HEK293 (cell line): Measurements from ENCODE around the gene RHOBTB3.

Experiments
- CTCF ChIA-PET: fragments of 350-600 bp; formaldehyde crosslinking; extraction: SDS; loops from one replicate; lab custom pipeline; 2021; ENCODE audit warnings: antibody characterized with exemption; lab: Yijun Ruan, JAX
- POLR2A ChIA-PET: fragments of 300-600 bp; formaldehyde crosslinking; extraction: SDS; loops from one replicate; lab custom pipeline; 2020; ENCODE audit warnings: antibody characterized with exemption, inconsistent platforms; lab: Yijun Ruan, JAX
- H3K27ac ChIP-seq: fragments of 200-500 bp; sonication (Bioruptor generic); 2 replicates; pipeline ENCODE4 v1.5.1; 2014; ENCODE audit warnings: low read depth, low read length, control low read depth, inconsistent platforms; ENCODE audit errors: extremely low read depth
- H3K36me3 ChIP-seq, 2 experiments: fragments of 200-500 bp in 1 of 2; sonication (Bioruptor generic) in 1 of 2; 1 replicate in 1 of 2; 2 replicates in 1 of 2; pipeline ENCODE4 v1.5.1; 2014 to 2017; ENCODE audit warnings: inconsistent platforms in 2 of 2, low read length in 2 of 2; ENCODE audit not compliant: control insufficient read depth in 2 of 2, insufficient read depth in 1 of 2
- H3K4me1 ChIP-seq: fragments of 200-500 bp; sonication (Bioruptor generic); 2 replicates; pipeline ENCODE4 v1.5.1; 2014; ENCODE audit warnings: mild to moderate bottlenecking, low read length, inconsistent platforms; ENCODE audit not compliant: control insufficient read depth, insufficient read depth
- H3K4me3 ChIP-seq: 2 replicates; pipeline ENCODE4 v1.5.1; 2011; ENCODE audit warnings: low read depth, mild to moderate bottlenecking, control low read depth, low read length, moderate library complexity
- H3K9me3 ChIP-seq: fragments of 200-500 bp; sonication (Bioruptor generic); 2 replicates; pipeline ENCODE4 v1.5.1; 2014; ENCODE audit warnings: low read depth, low read length, inconsistent platforms; ENCODE audit not compliant: control insufficient read depth, insufficient read depth
- BCL11B ChIP-seq: fragments of 450-650 bp; formaldehyde crosslinking; IDR thresholded peaks from 2 replicates; pipeline ENCODE4 v1.5.1; 2016; ENCODE audit warnings: low read depth, missing biosample characterization, missing genetic modification characterization
- KLF1 ChIP-seq: fragments of 450-650 bp; formaldehyde crosslinking; IDR thresholded peaks from 2 replicates; pipeline ENCODE4 v1.5.1; 2016; ENCODE audit warnings: missing biosample characterization, missing genetic modification characterization
- RBAK ChIP-seq: fragments of 450-650 bp; formaldehyde crosslinking; IDR thresholded peaks from 2 replicates; pipeline ENCODE4 v1.5.1; 2016; ENCODE audit warnings: missing biosample characterization, missing genetic modification characterization
- SETDB1 ChIP-seq: IDR thresholded peaks from one replicate; pipeline ENCODE4 v1.6.1; 2017; ENCODE audit warnings: mild to moderate bottlenecking, low read length, moderate library complexity, mixed read lengths; ENCODE audit not compliant: insufficient read length
- SP2 ChIP-seq: fragments of 450-650 bp; formaldehyde crosslinking; IDR thresholded peaks from 2 replicates; pipeline ENCODE4 v1.5.1; 2016; ENCODE audit warnings: missing biosample characterization, missing genetic modification characterization
- YY2 ChIP-seq: fragments of 450-650 bp; formaldehyde crosslinking; IDR thresholded peaks from 2 replicates; pipeline ENCODE4 v1.5.1; 2016; ENCODE audit warnings: missing biosample characterization, missing genetic modification characterization
- ZBTB49 ChIP-seq: fragments of 450-650 bp; formaldehyde crosslinking; IDR thresholded peaks from 2 replicates; pipeline ENCODE4 v1.5.1; 2016; ENCODE audit warnings: missing biosample characterization, missing genetic modification characterization, low read depth
- ZNF121 ChIP-seq: fragments of 450-650 bp; formaldehyde crosslinking; IDR thresholded peaks from 2 replicates; pipeline ENCODE4 v1.5.1; 2016; ENCODE audit warnings: missing biosample characterization, missing genetic modification characterization
- ZNF146 ChIP-seq: fragments of 450-650 bp; formaldehyde crosslinking; IDR thresholded peaks from 2 replicates; pipeline ENCODE4 v1.5.1; 2016; ENCODE audit warnings: missing biosample characterization, missing genetic modification characterization
- ZNF148 ChIP-seq: fragments of 450-650 bp; formaldehyde crosslinking; IDR thresholded peaks from 2 replicates; pipeline ENCODE4 v1.5.0; 2017; ENCODE audit warnings: missing biosample characterization, missing genetic modification characterization, borderline replicate concordance
- ZNF174 ChIP-seq: fragments of 450-650 bp; formaldehyde crosslinking; IDR thresholded peaks from 2 replicates; pipeline ENCODE4 v1.5.0; 2017; ENCODE audit warnings: missing biosample characterization, mild to moderate bottlenecking, missing genetic modification characterization
- ZNF341 ChIP-seq: fragments of 450-650 bp; formaldehyde crosslinking; IDR thresholded peaks from 2 replicates; pipeline ENCODE4; 2016; ENCODE audit warnings: low read depth, missing biosample characterization, missing genetic modification characterization
- ZNF350 ChIP-seq: fragments of 450-650 bp; formaldehyde crosslinking; IDR thresholded peaks from 2 replicates; pipeline ENCODE4 v1.5.0; 2017; ENCODE audit warnings: missing biosample characterization, mild to moderate bottlenecking, missing genetic modification characterization
- ZNF398 ChIP-seq: fragments of 450-650 bp; formaldehyde crosslinking; IDR thresholded peaks from 2 replicates; pipeline ENCODE4 v1.5.1; 2017; ENCODE audit warnings: missing biosample characterization, missing genetic modification characterization
- ZNF426 ChIP-seq: fragments of 450-650 bp; formaldehyde crosslinking; IDR thresholded peaks from 2 replicates; pipeline ENCODE4 v1.5.1; 2017; ENCODE audit warnings: missing biosample characterization, missing genetic modification characterization, mild to moderate bottlenecking, inconsistent platforms, moderate library complexity
- ZNF510 ChIP-seq: fragments of 450-650 bp; formaldehyde crosslinking; IDR thresholded peaks from 2 replicates; pipeline ENCODE4 v1.5.1; 2018; ENCODE audit warnings: mild to moderate bottlenecking, missing genetic modification characterization, missing biosample characterization; ENCODE audit not compliant: insufficient replicate concordance
- ZNF521 ChIP-seq: fragments of 450-650 bp; formaldehyde crosslinking; IDR thresholded peaks from 2 replicates; pipeline ENCODE4 v1.5.1; 2017; ENCODE audit warnings: missing biosample characterization, mild to moderate bottlenecking, missing genetic modification characterization
- ZNF558 ChIP-seq: fragments of 450-650 bp; formaldehyde crosslinking; IDR thresholded peaks from 2 replicates; pipeline ENCODE4 v1.5.1; 2016; ENCODE audit warnings: missing biosample characterization, missing genetic modification characterization
- ZNF571 ChIP-seq: fragments of 450-650 bp; formaldehyde crosslinking; IDR thresholded peaks from 2 replicates; pipeline ENCODE4 v1.5.0; 2017; ENCODE audit warnings: missing biosample characterization, missing genetic modification characterization
- ZNF629 ChIP-seq: fragments of 450-650 bp; formaldehyde crosslinking; IDR thresholded peaks from 2 replicates; pipeline ENCODE4 v1.5.1; 2017; ENCODE audit warnings: missing biosample characterization, missing genetic modification characterization
- ZNF639 ChIP-seq: fragments of 450-650 bp; formaldehyde crosslinking; IDR thresholded peaks from 2 replicates; pipeline ENCODE4 v1.5.1; 2016; ENCODE audit warnings: missing biosample characterization, missing genetic modification characterization
- ZNF645 ChIP-seq: fragments of 450-650 bp; formaldehyde crosslinking; IDR thresholded peaks from 2 replicates; pipeline ENCODE4; 2016; ENCODE audit warnings: missing biosample characterization, missing genetic modification characterization
- ZNF654 ChIP-seq: fragments of 450-650 bp; formaldehyde crosslinking; IDR thresholded peaks from 2 replicates; pipeline ENCODE4 v1.5.1; 2016; ENCODE audit warnings: low read depth, missing biosample characterization, missing genetic modification characterization
- ZNF677 ChIP-seq: fragments of 450-650 bp; IDR thresholded peaks from 2 replicates; pipeline ENCODE4 v1.5.0; 2018; ENCODE audit warnings: missing biosample characterization, mild to moderate bottlenecking, missing genetic modification characterization, moderate library complexity
- ZNF747 ChIP-seq: fragments of 450-650 bp; formaldehyde crosslinking; IDR thresholded peaks from 2 replicates; pipeline ENCODE4 v1.5.1; 2016; ENCODE audit warnings: missing biosample characterization, missing genetic modification characterization
- ZNF777 ChIP-seq: fragments of 450-650 bp; formaldehyde crosslinking; IDR thresholded peaks from 2 replicates; pipeline ENCODE4 v1.5.1; 2017; ENCODE audit warnings: missing biosample characterization, missing genetic modification characterization, borderline replicate concordance

RHOBTB3 gene

GRCh38 chr5:95682891-95683290, 48.2 kb upstream of the RHOBTB3 start, which contains the start of gene SPATA9:
SPATA9 (minus strand) TSS chr5:95682991; CDS start chr5:95682854, 137 bp downstream.
- no peak within 1 kb of the TSS for H3K4me3 ChIP-seq
- no peak within 1 kb of the TSS for H3K27ac ChIP-seq
- H3K36me3 ChIP-seq, result no peaks in the 10 kb centered on the region
- no peaks in the 10 kb centered on the region for H3K4me1 ChIP-seq
- POLR2A ChIA-PET, result no interaction called here
- no peak for TF ChIP-seq ZNF341
- TF ChIP-seq ZNF654, result no peak
- no peak for TF ChIP-seq ZNF398 (tag by site-specific recombination)
- TF ChIP-seq ZNF121, result no peak
- TF ChIP-seq ZNF426, result no peak
- TF ChIP-seq ZNF777 (tag by site-specific recombination), result no peak
- TF ChIP-seq ZNF639 (tag by site-specific recombination), result no peak
- TF ChIP-seq YY2 (tag by site-specific recombination), result no peak
- TF ChIP-seq ZNF521 (tag by site-specific recombination), result no peak
- TF ChIP-seq ZNF677 (tag by site-specific recombination), result no peak
- TF ChIP-seq, all 188 proteins: peak for 0
- CTCF ChIA-PET, result no interaction called here
- no peaks in the 10 kb centered on the region for H3K9me3 ChIP-seq

GRCh38 chr5:95684361-95684760, 46.8 kb upstream of the RHOBTB3 start:
- Histone ChIP-seq H3K27ac (no peak overlapping the region), H3K36me3 (no peaks in the 10 kb centered on the region), H3K4me3 (no peak overlapping the region), H3K9me3 (no peaks in the 10 kb centered on the region), H3K4me1 (no peaks in the 10 kb centered on the region)
- ChIA-PET CTCF (interaction anchor here (0.7 to 0.9 kb wide), 3 partner anchors 13 to 20 kb away, joined by 3 to 4 read pairs (median 4); no protein-coding TSS in a partner anchor), POLR2A (no interaction called here)
- TF ChIP-seq ZBTB49 (no peak), RBAK (tag by site-specific recombination) (no peak), SETDB1 (no peak), ZNF146 (no peak), ZNF645 (no peak), BCL11B (no peak), ZNF558 (no peak)

GRCh38 chr5:95686651-95687050, 44.5 kb upstream of the RHOBTB3 start:
- ChIA-PET POLR2A (no interaction called here), CTCF (interaction anchor here (1.1 kb wide), 1 partner anchor 19 kb away, joined by 3 read pairs; no protein-coding TSS in a partner anchor)
- Histone ChIP-seq H3K36me3 (no peaks in the 10 kb centered on the region), H3K9me3 (no peaks in the 10 kb centered on the region), H3K27ac (no peak overlapping the region), H3K4me3 (no peak overlapping the region), H3K4me1 (no peaks in the 10 kb centered on the region)
- TF ChIP-seq ZNF747, result no peak
- TF ChIP-seq SP2 (tag by site-specific recombination), result no peak
- TF ChIP-seq ZNF571 (tag by site-specific recombination), result no peak
- no peak for TF ChIP-seq KLF1
- no peak for TF ChIP-seq ZNF174 (tag by site-specific recombination)
- no peak for TF ChIP-seq ZNF510 (tag by site-specific recombination)
- no peak for TF ChIP-seq ZNF148 (tag by site-specific recombination)
- TF ChIP-seq ZNF350 (tag by site-specific recombination), result no peak
- TF ChIP-seq ZNF629 (tag by site-specific recombination), result no peak
